Gastrocnemius medialis (tissue), 4 donors: ENCODE data around the gene ZNF467. TPM values are rescaled to one million over a fixed set of nuclear protein-coding genes. Genes with fewer than 3 reads are reported as not detected.

Source experiments
- ATAC-seq, 2 donors: fragments of 150-250 bp; one replicate each; pipeline ENCODE4 v1.9.1; 2016
- DNase-seq, 2 donors: peaks; one replicate each; pipeline ENCODE4 v3.0.0-alpha.2; 2019
- H3K27ac ChIP-seq, 4 donors: fragments of 200-600 bp; sonication (generic); 1 replicate in 1 of 4; 2 replicates in 3 of 4; pipeline ENCODE4 v1.5.1; 2016 to 2018; ENCODE audit warnings: mild to moderate bottlenecking in 2 of 4, moderate library complexity in 1 of 4
- H3K27me3 ChIP-seq, 3 donors: fragments of 200-600 bp; sonication (generic) in 2 of 3; 1 replicate in 1 of 3; 2 replicates in 2 of 3; pipeline versions ENCODE4 v1.5.1 to v1.6.0; 2016 to 2019; ENCODE audit warnings: mild to moderate bottlenecking in 1 of 3, moderate library complexity in 1 of 3
- H3K36me3 ChIP-seq, 2 donors: fragments of 200-600 bp; sonication (generic) in 1 of 2; one replicate each; pipeline ENCODE4 v1.5.1; 2017 to 2018
- H3K4me1 ChIP-seq, 2 donors: fragments of 200-600 bp; sonication (generic) in 1 of 2; one replicate each; pipeline ENCODE4 v1.5.1; 2016 to 2017; ENCODE audit warnings: mild to moderate bottlenecking in 2 of 2
- H3K4me3 ChIP-seq, 4 donors: fragments of 200-600 bp; sonication (generic) in 3 of 4; 1 replicate in 1 of 4; 2 replicates in 3 of 4; pipeline ENCODE4 v1.5.1; 2016 to 2019; ENCODE audit warnings: mild to moderate bottlenecking in 2 of 4
- H3K9me3 ChIP-seq, 3 donors: fragments of 200-600 bp; sonication (generic) in 2 of 3; 1 replicate in 1 of 3; 2 replicates in 2 of 3; pipeline ENCODE4 v1.5.1; 2016 to 2019
- POLR2A ChIP-seq, 2 donors: fragments of 450-650 bp; IDR thresholded peaks; one replicate each; pipeline ENCODE4 v1.6.1; 2017; ENCODE audit warnings: antibody characterized with exemption in 2 of 2, mild to moderate bottlenecking in 2 of 2, moderate library complexity in 2 of 2
- in situ Hi-C, 4 donors: fragments of 200-750 bp; cut with MboI; loops; one replicate each; pipeline versions ENCODE4 v1.15.0 to v1.8.0; 2017; ENCODE audit warnings: low sequenced_read_pairs in 4 of 4
- intact Hi-C: fragments of 100-400 bp; cut with DNase I; formaldehyde crosslinking; loops from one replicate; pipeline ENCODE4 v1.15.1; 2023; ENCODE audit warnings: low total_unique reads
- total RNA-seq, 4 donors: library from RNA; depleted of rRNA; stranded (reverse); fragments of >200 nt; gene quantifications; one replicate each; pipeline versions ENCODE4 v1.1.0 to v1.2.3, GENCODE V29; 2016
- TF ChIP-seq, protein P1 (sequence below), 5 experiments: fragments of 450-650 bp in 3 of 5; fragments of 200-600 bp in 2 of 5; sonication (generic) in 2 of 5; IDR thresholded peaks in 4 of 5; conservative IDR thresholded peaks in 1 of 5; 1 replicate in 4 of 5; 2 replicates in 1 of 5; pipeline ENCODE4 v1.5.1; 2016 to 2019; ENCODE audit warnings: antibody characterized with exemption in 5 of 5, mild to moderate bottlenecking in 3 of 5, moderate library complexity in 3 of 5

The ZNF467 gene, protein sequence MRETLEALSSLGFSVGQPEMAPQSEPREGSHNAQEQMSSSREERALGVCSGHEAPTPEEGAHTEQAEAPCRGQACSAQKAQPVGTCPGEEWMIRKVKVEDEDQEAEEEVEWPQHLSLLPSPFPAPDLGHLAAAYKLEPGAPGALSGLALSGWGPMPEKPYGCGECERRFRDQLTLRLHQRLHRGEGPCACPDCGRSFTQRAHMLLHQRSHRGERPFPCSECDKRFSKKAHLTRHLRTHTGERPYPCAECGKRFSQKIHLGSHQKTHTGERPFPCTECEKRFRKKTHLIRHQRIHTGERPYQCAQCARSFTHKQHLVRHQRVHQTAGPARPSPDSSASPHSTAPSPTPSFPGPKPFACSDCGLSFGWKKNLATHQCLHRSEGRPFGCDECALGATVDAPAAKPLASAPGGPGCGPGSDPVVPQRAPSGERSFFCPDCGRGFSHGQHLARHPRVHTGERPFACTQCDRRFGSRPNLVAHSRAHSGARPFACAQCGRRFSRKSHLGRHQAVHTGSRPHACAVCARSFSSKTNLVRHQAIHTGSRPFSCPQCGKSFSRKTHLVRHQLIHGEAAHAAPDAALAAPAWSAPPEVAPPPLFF
- 1 to 10 TPM in 2 of 4 donors, under 1 TPM in 2; 0.15 to 1.8 (median 0.95) TPM for total RNA-seq

DNA sequence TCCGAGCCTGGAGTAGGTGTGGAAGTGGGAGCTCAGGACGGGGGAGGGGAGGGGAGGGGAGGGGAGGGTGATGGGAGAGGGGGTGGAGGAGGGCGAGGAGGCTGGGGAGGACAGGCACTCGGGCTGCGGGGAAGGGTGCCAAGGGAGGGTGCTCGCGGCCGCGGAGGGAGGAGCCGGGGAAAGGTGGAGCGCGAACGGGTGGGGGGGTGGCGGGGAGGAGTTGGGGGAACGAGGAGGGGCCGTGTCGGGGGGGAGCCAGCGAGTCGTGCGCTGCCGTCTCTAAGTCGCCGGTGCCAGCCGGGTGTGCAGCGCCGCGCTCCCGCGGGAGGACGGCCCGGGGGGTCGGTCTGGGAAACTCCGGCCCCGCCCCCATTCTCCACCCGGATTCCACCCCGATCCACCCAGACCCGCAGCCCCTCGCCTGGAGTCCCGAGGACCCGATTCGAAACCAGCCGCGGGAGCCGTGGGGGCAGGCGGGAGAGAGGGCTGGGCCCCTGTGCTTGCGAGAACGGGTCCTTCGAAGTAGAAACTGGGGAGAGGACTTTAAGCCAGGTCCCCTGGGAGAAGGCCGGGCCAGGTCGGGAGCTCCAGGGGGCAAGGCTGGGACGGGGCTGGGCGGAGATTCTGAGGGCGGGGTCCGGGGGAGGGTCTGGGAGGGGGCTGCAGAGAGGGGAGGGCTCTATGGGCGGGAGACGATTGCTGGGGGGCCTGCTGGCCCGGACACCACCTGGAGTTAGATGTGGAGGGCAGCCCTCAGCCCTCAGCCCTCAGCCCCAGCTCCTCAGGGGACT is at the start of gene ZNF467:
TSS of gene ZNF467 (minus strand) at position 143 of the 791 bp plus-strand sequence. CDS start 2,556 bp downstream, outside the sequence.
- in situ Hi-C loops (no loop called here), intact Hi-C loops (loop anchor here (5.0 kb wide), 1 partner anchor 104 kb away; no protein-coding TSS in a partner anchor)

DNA sequence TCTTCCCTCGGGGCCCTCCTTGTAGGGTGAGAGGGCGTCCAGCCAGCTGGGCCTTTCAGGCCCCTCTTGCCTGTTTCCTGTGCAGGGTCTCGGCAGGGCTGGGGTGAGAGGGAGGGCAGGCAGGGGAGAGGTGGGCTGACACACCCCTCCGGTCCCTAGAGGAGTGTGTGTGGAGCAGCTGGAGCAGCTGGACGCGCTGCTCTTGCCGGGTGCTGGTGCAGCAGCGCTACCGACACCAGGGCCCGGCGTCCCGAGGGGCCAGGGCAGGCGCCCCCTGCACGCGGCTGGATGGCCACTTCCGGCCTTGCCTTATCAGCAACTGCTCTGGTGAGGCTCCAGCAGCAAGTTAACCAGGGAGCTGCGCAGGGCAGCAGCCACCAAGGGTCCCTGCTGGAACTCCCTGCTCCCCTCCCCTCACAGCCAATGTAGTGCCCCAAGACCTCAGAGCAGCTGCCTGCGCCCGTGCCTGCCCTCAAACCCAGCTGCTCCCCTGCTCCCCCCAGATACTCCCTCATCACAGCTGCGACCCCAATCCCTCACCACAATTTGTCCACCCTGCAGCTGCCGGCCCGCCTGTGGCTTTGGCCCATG is 49.1 kb upstream of the ZNF467 start:
- no peak overlapping the region for H3K4me3 ChIP-seq
- DNase-seq (no peak), ATAC-seq (no peak)
- no peak overlapping the region for H3K27ac ChIP-seq
- H3K27me3 ChIP-seq: no peaks in the 10 kb centered on the region
- intact Hi-C loops (no loop called here), in situ Hi-C loops (no loop called here)
- TF ChIP-seq, protein P1, sequence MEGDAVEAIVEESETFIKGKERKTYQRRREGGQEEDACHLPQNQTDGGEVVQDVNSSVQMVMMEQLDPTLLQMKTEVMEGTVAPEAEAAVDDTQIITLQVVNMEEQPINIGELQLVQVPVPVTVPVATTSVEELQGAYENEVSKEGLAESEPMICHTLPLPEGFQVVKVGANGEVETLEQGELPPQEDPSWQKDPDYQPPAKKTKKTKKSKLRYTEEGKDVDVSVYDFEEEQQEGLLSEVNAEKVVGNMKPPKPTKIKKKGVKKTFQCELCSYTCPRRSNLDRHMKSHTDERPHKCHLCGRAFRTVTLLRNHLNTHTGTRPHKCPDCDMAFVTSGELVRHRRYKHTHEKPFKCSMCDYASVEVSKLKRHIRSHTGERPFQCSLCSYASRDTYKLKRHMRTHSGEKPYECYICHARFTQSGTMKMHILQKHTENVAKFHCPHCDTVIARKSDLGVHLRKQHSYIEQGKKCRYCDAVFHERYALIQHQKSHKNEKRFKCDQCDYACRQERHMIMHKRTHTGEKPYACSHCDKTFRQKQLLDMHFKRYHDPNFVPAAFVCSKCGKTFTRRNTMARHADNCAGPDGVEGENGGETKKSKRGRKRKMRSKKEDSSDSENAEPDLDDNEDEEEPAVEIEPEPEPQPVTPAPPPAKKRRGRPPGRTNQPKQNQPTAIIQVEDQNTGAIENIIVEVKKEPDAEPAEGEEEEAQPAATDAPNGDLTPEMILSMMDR (IDR thresholded peaks at IDR 0.05 in 4 of 5, conservative IDR thresholded peaks at IDR 0.05 in 1 of 5): no peak
- H3K9me3 ChIP-seq: no peaks in the 10 kb centered on the region
- H3K36me3 ChIP-seq: no peaks in the 10 kb centered on the region
- H3K4me1 ChIP-seq: no peaks in the 10 kb centered on the region

More for the DNA sequence above, at the start of gene ZNF467:
- Histone ChIP-seq H3K9me3 (no peaks in the 10 kb centered on the region), H3K4me1 (peaks cover 5 to 23% of the 10 kb centered on the region in 2 donors), H3K27ac (peak within 1 kb of the TSS in 3 of 4 donors; percentile 46 to 67 (median 47)), H3K4me3 (peak within 1 kb of the TSS; percentile 71 to 83 (median 74)), H3K27me3 (peaks cover 0 to 9% (median 4%) of the 10 kb centered on the region in 3 donors), H3K36me3 (no peaks in the 10 kb centered on the region)
- no peak for ATAC-seq
- no peak for TF ChIP-seq POLR2A (IDR thresholded peaks at IDR 0.05)
- TF ChIP-seq, protein P1 (IDR thresholded peaks at IDR 0.05 in 4 of 5, conservative IDR thresholded peaks at IDR 0.05 in 1 of 5): no peak
- DNase-seq: no peak

DNA sequence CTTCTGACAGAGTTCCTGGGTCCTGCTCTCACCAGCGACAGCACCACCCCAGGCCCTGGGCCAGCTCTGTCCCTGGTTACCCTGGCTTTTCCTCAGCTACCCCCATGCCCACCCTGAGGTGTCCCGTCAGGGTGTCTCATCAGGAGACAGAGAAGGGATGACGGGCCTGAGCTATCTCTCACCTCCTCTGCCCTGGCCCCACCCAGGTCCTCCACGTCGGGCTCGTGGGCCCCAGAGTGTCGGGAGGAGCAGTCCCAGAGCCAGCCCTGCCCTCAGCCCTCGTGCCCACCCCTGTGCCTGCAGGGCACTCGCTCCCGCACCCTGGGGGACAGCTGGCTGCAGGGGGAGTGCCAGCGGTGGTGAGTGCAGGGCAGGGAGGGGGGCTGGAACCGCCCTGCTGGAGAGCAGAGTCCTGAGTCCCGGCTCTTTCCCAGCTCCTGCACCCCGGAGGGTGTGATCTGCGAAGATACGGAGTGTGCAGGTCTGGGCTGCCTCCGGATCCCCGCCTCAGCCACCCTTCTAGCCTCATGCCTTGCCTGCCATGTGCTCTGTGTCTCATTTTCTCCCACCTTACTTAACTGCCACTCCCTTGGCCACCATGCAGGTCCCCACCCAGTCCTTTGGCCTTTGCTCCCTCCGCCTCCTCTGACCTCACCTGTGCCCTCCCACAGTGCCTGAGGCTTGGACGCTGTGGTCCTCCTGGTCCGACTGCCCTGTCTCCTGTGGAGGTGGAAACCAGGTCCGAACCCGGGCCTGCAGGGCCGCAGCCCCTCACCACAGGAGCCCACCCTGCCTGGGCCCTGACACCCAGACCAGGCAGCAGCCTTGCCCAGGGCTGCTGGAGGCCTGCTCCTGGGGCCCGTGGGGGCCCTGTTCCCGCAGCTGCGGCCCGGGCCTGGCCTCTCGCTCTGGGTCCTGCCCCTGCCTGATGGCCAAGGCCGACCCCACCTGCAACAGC is 48.1 kb upstream of the ZNF467 start:
- no peak for ATAC-seq
- DNase-seq: no peak
- no peaks in the 10 kb centered on the region for H3K27me3 ChIP-seq
- intact Hi-C loops (no loop called here), in situ Hi-C loops (no loop called here)
- TF ChIP-seq, protein P1 (IDR thresholded peaks at IDR 0.05 in 4 of 5, conservative IDR thresholded peaks at IDR 0.05 in 1 of 5): no peak
- TF ChIP-seq POLR2A (IDR thresholded peaks at IDR 0.05): no peak
- no peaks in the 10 kb centered on the region for H3K36me3 ChIP-seq
- H3K4me3 ChIP-seq: no peak overlapping the region
- no peaks in the 10 kb centered on the region for H3K4me1 ChIP-seq
- no peak overlapping the region for H3K27ac ChIP-seq
- H3K9me3 ChIP-seq: no peaks in the 10 kb centered on the region
